SK-N-SH (cell line): ENCODE results near the gene RPS6KL1. TPM values are rescaled to one million over a fixed set of nuclear protein-coding genes. Genes with fewer than 3 reads are reported as not detected.

Source experiments
- CTCF ChIA-PET: fragments of 300-600, 350-600 bp; formaldehyde crosslinking; extraction: SDS; loops from one replicate; lab custom pipeline; 2021; lab: Yijun Ruan, JAX
- POLR2A ChIA-PET: fragments of 350-600 bp; sonication (Branson Sonifier 250); formaldehyde crosslinking; extraction: SDS; loops from one replicate; lab custom pipeline; 2020; ENCODE audit warnings: antibody characterized with exemption, inconsistent platforms; lab: Yijun Ruan, JAX
- DNase-seq: peaks from one replicate; pipeline ENCODE4 v3.0.0; 2012
- H2AFZ ChIP-seq: fragments of 200-600 bp; sonication (generic); 2 replicates; pipeline ENCODE4 v1.8.1; 2016; ENCODE audit warnings: antibody characterized with exemption, mild to moderate bottlenecking, low read depth
- H3F3A ChIP-seq: fragments of 200-600 bp; sonication (generic); replicated peaks from 2 replicates; pipeline ENCODE3; 2016; ENCODE audit warnings: antibody characterized with exemption, mild to moderate bottlenecking; ENCODE audit not compliant: insufficient read depth
- H3K27ac ChIP-seq, 2 experiments: fragments of 200-500 bp in 1 of 2; fragments of 200-600 bp in 1 of 2; sonication (Bioruptor generic) in 1 of 2; sonication (generic), shearing (Covaris generic) in 1 of 2; 2 replicates each; pipeline versions ENCODE4 v1.5.1 to v1.6.1; 2014 to 2016; ENCODE audit warnings: low read depth in 2 of 2, inconsistent platforms in 1 of 2, low read length in 1 of 2, mild to moderate bottlenecking in 1 of 2, mixed read lengths in 1 of 2
- H3K27me3 ChIP-seq: fragments of 200-600 bp; sonication (generic), shearing (Covaris generic); 2 replicates; pipeline ENCODE4 v1.6.1; 2016; ENCODE audit warnings: mixed run types; ENCODE audit not compliant: insufficient read depth
- H3K36me3 ChIP-seq, 2 experiments: fragments of 200-500 bp in 1 of 2; fragments of 200-600 bp in 1 of 2; sonication (Bioruptor generic) in 1 of 2; sonication (generic) in 1 of 2; replicated peaks in 1 of 2; 2 replicates each; pipeline versions ENCODE3 to v1.5.1; 2014 to 2016; ENCODE audit warnings: low read length in 1 of 2, mild to moderate bottlenecking in 1 of 2; ENCODE audit not compliant: insufficient read depth in 2 of 2, control insufficient read depth in 1 of 2
- H3K4me1 ChIP-seq, 2 experiments: fragments of 200-500 bp in 1 of 2; fragments of 200-600 bp in 1 of 2; sonication (Bioruptor generic) in 1 of 2; sonication (generic), shearing (Covaris generic) in 1 of 2; 2 replicates each; pipeline versions ENCODE4 v1.5.1 to v1.6.1; 2014 to 2016; ENCODE audit warnings: low read depth in 1 of 2, low read length in 1 of 2, mixed run types in 1 of 2; ENCODE audit not compliant: insufficient read depth in 2 of 2, control insufficient read depth in 1 of 2
- H3K4me2 ChIP-seq: fragments of 200-600 bp; sonication (generic), shearing (Covaris generic); 2 replicates; pipeline ENCODE4 v1.6.1; 2017; ENCODE audit warnings: mixed run types
- H3K4me3 ChIP-seq, 2 experiments: fragments of 200-500 bp in 1 of 2; fragments of 200-600 bp in 1 of 2; sonication (Bioruptor generic) in 1 of 2; sonication (generic), shearing (Covaris generic) in 1 of 2; 2 replicates each; pipeline versions ENCODE4 v1.5.1 to v1.8.1; 2014 to 2016; ENCODE audit warnings: low read depth in 2 of 2, inconsistent platforms in 1 of 2, low read length in 1 of 2, mild to moderate bottlenecking in 1 of 2, mixed read lengths in 1 of 2, moderate library complexity in 1 of 2
- H3K79me2 ChIP-seq: fragments of 200-600 bp; sonication (generic); 2 replicates; pipeline ENCODE4 v1.8.1; 2017; ENCODE audit warnings: mild to moderate bottlenecking; ENCODE audit not compliant: insufficient read depth
- H3K9ac ChIP-seq: fragments of 200-600 bp; sonication (generic); 2 replicates; pipeline ENCODE4 v1.6.1; 2017; ENCODE audit warnings: mixed run types
- H3K9me2 ChIP-seq: fragments of 200-600 bp; sonication (generic); 2 replicates; pipeline ENCODE4 v1.6.1; 2017; ENCODE audit warnings: mixed run types
- H3K9me3 ChIP-seq: fragments of 200-600 bp; sonication (generic); 2 replicates; pipeline ENCODE4 v1.6.1; 2017; ENCODE audit warnings: mixed run types, mild to moderate bottlenecking, moderate library complexity
- H4K20me1 ChIP-seq: fragments of 200-600 bp; sonication (generic); 2 replicates; pipeline ENCODE4 v1.6.1; 2017; ENCODE audit warnings: mild to moderate bottlenecking, mixed run types; ENCODE audit not compliant: insufficient read depth
- ELF1 ChIP-seq: IDR thresholded peaks from 2 replicates; pipeline ENCODE4 v1.4.0; 2012
- FOXJ3 ChIP-seq: sonication (generic); formaldehyde crosslinking; IDR thresholded peaks from 2 replicates; pipeline ENCODE4 v1.5.1; 2020; ENCODE audit warnings: mild to moderate bottlenecking, missing genetic modification reagents
- IRF3 ChIP-seq: fragments of 150-350 bp; IDR thresholded peaks from 2 replicates; pipeline ENCODE4 v1.6.1; 2016; ENCODE audit warnings: mild to moderate bottlenecking, low read depth, low read length
- JUND ChIP-seq: IDR thresholded peaks from 2 replicates; pipeline ENCODE4 v1.4.0; 2012
- MEF2A ChIP-seq: IDR thresholded peaks from 2 replicates; pipeline ENCODE4 v1.4.0; 2012; ENCODE audit warnings: low read depth, borderline replicate concordance
- MXI1 ChIP-seq: IDR thresholded peaks from 2 replicates; pipeline ENCODE4 v1.6.1; 2012; ENCODE audit warnings: mild to moderate bottlenecking, low read depth, low read length, improper control_type of control experiment
- NFIC ChIP-seq: IDR thresholded peaks from 2 replicates; pipeline ENCODE4 v1.4.0; 2012; ENCODE audit warnings: borderline replicate concordance
- POLR2AphosphoS5 ChIP-seq: IDR thresholded peaks from 2 replicates; pipeline ENCODE4 v1.6.1; 2012; ENCODE audit warnings: low read depth, low read length
- RAD21 ChIP-seq: IDR thresholded peaks from 2 replicates; pipeline ENCODE4 v1.6.1; 2012; ENCODE audit warnings: mild to moderate bottlenecking, low read length
- REST ChIP-seq: IDR thresholded peaks from 2 replicates; pipeline ENCODE4 v1.6.1; 2012; ENCODE audit warnings: mild to moderate bottlenecking, low read depth, low read length, moderate library complexity
- SMC3 ChIP-seq: IDR thresholded peaks from 2 replicates; pipeline ENCODE4 v1.6.1; 2012; ENCODE audit warnings: low read depth, low read length, improper control_type of control experiment
- TAF1 ChIP-seq: IDR thresholded peaks from 2 replicates; pipeline ENCODE4 v1.6.1; 2012; ENCODE audit warnings: low read depth, mild to moderate bottlenecking, low read length, moderate library complexity, borderline replicate concordance
- TEAD4 ChIP-seq: IDR thresholded peaks from 2 replicates; pipeline ENCODE4 v1.4.0; 2012; ENCODE audit warnings: mild to moderate bottlenecking, borderline replicate concordance; ENCODE audit not compliant: insufficient read depth
- USF1 ChIP-seq: IDR thresholded peaks from 2 replicates; pipeline ENCODE4 v1.4.0; 2012; ENCODE audit warnings: low read depth, borderline replicate concordance
- USF2 ChIP-seq: fragments of 150-350 bp; IDR thresholded peaks from 2 replicates; pipeline ENCODE4 v1.6.1; 2017; ENCODE audit warnings: antibody characterized with exemption, low read length, low read depth, borderline replicate concordance
- ZBTB33 ChIP-seq: IDR thresholded peaks from 2 replicates; pipeline ENCODE4 v1.4.0; 2012; ENCODE audit warnings: low read depth, borderline replicate concordance
- WGBS: methylation state at CpG from one replicate; pipeline ENCODE4 v1.1.6; 2017; ENCODE audit warnings: low lambda C conversion rate; 5-methylcytosine and 5-hydroxymethylcytosine counted together
- polyA plus RNA-seq, 3 experiments: library from polyadenylated mRNA; depleted of rRNA; stranded (reverse); fragments of >200 nt; gene quantifications; 2 replicates each; pipeline ENCODE4 v1.2.3, GENCODE V29; 2012
- TF ChIP-seq, protein P1 (sequence below): fragments of 200-600 bp; sonication (generic); IDR thresholded peaks from 2 replicates; pipeline ENCODE4 v1.6.1; 2017; ENCODE audit warnings: antibody characterized with exemption, mild to moderate bottlenecking, moderate library complexity

The RPS6KL1 gene
- polyA plus RNA-seq, 1 of the 3 experiments (the other 2 are of a cell fraction), result 2.5 TPM

GRCh38 chr14:74915426-74915825, 7.6 kb downstream of the RPS6KL1 start:
- Histone ChIP-seq H4K20me1 (no peaks in the 10 kb centered on the region), H3K9me3 (no peaks in the 10 kb centered on the region), H3K9ac (no peak overlapping the region), H3K36me3 (no peaks in the 10 kb centered on the region), H3K27ac (no peak overlapping the region), H3K4me2 (no peak overlapping the region), H2AFZ (no peak overlapping the region), H3K4me1 (no peaks in the 10 kb centered on the region; a peak in 1 of 4 replicates), H3K27me3 (no peaks in the 10 kb centered on the region), H3K79me2 (no peaks in the 10 kb centered on the region), H3K4me3 (no peak overlapping the region), H3F3A (peaks cover 1% of the 10 kb centered on the region), H3K9me2 (no peaks in the 10 kb centered on the region)
- TF ChIP-seq NFIC (no peak), USF2 (no peak), ELF1 (no peak), MXI1 (no peak), FOXJ3 (no peak), TAF1 (no peak), ZBTB33 (no peak), MEF2A (no peak), USF1 (no peak), TEAD4 (no peak)
- CTCF ChIA-PET, result interaction anchor here (0.8 to 1.4 kb wide), 3 partner anchors 10 to 173 kb away, joined by 3 to 11 read pairs (median 5); no protein-coding TSS in a partner anchor
- POLR2A ChIA-PET, result no interaction called here
- DNase-seq, result no peak
- WGBS, result 87% methylated on average over 4 of the region's 4 CpGs

DNA sequence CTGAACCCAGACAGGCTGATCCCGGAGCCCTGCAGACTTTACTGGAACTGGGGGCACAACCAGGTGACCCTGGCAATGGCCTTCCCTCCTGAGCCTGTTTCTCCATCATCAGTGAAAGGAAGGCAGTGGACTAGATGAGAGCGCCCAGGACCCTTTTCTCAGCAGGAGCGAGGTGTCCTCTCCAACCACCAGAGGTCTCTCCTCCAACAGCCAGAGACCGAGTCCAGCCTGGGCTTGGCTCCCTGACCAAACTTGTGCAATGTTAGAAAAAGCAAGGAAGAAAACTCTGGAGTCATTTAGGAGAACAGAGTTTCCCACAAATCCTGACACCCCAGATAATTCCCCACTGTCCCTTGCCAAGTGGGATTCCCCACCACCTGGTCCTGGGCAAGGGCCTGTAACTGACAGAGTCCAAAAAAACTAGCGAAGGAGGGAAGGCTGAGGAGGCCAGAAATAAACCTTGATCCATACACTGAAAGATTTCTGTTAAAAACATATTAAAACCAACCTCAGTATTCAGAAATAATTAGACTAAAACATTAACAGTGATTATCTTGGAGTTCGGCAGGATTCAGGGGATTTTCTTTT, 9.0 kb downstream of the RPS6KL1 start:
- ChIA-PET CTCF (interaction anchor here (1.2 to 26.0 kb wide), 2 partner anchors 9 to 60 kb away, joined by 3 to 537 read pairs; no protein-coding TSS in a partner anchor), POLR2A (no interaction called here)

More for the DNA sequence above, 9.0 kb downstream of the RPS6KL1 start:
- H3K27me3 ChIP-seq, result no peaks in the 10 kb centered on the region
- no peak overlapping the region for H3K27ac ChIP-seq
- no peaks in the 10 kb centered on the region for H3K9me3 ChIP-seq
- no peaks in the 10 kb centered on the region for H3K79me2 ChIP-seq
- peaks cover 2% of the 10 kb centered on the region for H3F3A ChIP-seq
- H3K4me2 ChIP-seq, result no peak overlapping the region
- no peak overlapping the region for H3K9ac ChIP-seq
- H4K20me1 ChIP-seq, result no peaks in the 10 kb centered on the region
- no peaks in the 10 kb centered on the region for H3K9me2 ChIP-seq
- DNase-seq, result peak; percentile 77
- H3K36me3 ChIP-seq, result no peaks in the 10 kb centered on the region
- WGBS, result 64% methylated on average over 6 of the region's 6 CpGs
- no peak overlapping the region; a peak in 1 of 4 replicates for H3K4me3 ChIP-seq
- 0 out of 2 replicates have a peak overlapping the region, but pooled peaks have one; percentile 27 for H2AFZ ChIP-seq
- H3K4me1 ChIP-seq, result no peaks in the 10 kb centered on the region; a peak in 1 of 4 replicates
- peak; percentile 82 for TF ChIP-seq RAD21
- TF ChIP-seq TEAD4, result no peak
- TF ChIP-seq JUND, result no peak
- no peak for TF ChIP-seq POLR2AphosphoS5
- TF ChIP-seq REST, result no peak
- no peak for TF ChIP-seq IRF3
- TF ChIP-seq, protein P1, sequence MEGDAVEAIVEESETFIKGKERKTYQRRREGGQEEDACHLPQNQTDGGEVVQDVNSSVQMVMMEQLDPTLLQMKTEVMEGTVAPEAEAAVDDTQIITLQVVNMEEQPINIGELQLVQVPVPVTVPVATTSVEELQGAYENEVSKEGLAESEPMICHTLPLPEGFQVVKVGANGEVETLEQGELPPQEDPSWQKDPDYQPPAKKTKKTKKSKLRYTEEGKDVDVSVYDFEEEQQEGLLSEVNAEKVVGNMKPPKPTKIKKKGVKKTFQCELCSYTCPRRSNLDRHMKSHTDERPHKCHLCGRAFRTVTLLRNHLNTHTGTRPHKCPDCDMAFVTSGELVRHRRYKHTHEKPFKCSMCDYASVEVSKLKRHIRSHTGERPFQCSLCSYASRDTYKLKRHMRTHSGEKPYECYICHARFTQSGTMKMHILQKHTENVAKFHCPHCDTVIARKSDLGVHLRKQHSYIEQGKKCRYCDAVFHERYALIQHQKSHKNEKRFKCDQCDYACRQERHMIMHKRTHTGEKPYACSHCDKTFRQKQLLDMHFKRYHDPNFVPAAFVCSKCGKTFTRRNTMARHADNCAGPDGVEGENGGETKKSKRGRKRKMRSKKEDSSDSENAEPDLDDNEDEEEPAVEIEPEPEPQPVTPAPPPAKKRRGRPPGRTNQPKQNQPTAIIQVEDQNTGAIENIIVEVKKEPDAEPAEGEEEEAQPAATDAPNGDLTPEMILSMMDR, result peak; percentile 78
- TF ChIP-seq SMC3, result peak; percentile 91
